A673 (cell line): ENCODE measurements around the gene DPM1. TPM values are rescaled to one million over a fixed set of nuclear protein-coding genes. Genes with fewer than 3 reads are reported as not detected.

ENCODE experiments used
- BruUV-seq: library from RNA; stranded (reverse); fragments of 400-500 nt; replicated peaks from 2 replicates; lab custom pipeline; 2021; lab: Mats Ljungman, UMichigan
- CTCF ChIA-PET: fragments of 300-600 bp; sonication (Branson Sonifier 250); formaldehyde crosslinking; loops from one replicate; lab custom pipeline; 2022; ENCODE audit warnings: antibody characterized with exemption; lab: Charles Lee
- POLR2A ChIA-PET: fragments of 300-600 bp; sonication (Branson Sonifier 250); formaldehyde crosslinking; loops from one replicate; lab custom pipeline; 2022; ENCODE audit warnings: antibody characterized with exemption; ENCODE audit not compliant: low non-redundant PET; lab: Charles Lee
- DNase-seq: peaks from one replicate; pipeline ENCODE4 v3.0.0-alpha.2; 2015; ENCODE audit warnings: low spot score
- H3K27ac ChIP-seq: fragments of 200-600 bp; sonication (generic); 2 replicates; pipeline ENCODE4 v1.5.1; 2016; ENCODE audit warnings: mixed run types, low read depth, mild to moderate bottlenecking, mixed read lengths, antibody characterized with exemption, low read length; ENCODE audit not compliant: poor library complexity, severe bottlenecking
- H3K27me3 ChIP-seq: fragments of 200-600 bp; sonication (generic); replicated peaks from 2 replicates; pipeline ENCODE4 v1.6.1; 2017; ENCODE audit warnings: mixed run types, low read depth, mild to moderate bottlenecking, mixed read lengths, antibody characterized with exemption, low read length; ENCODE audit not compliant: insufficient read depth, poor library complexity
- H3K36me3 ChIP-seq: fragments of 200-600 bp; sonication (generic); 2 replicates; pipeline ENCODE4 v1.6.1; 2016; ENCODE audit warnings: mixed run types, mild to moderate bottlenecking, mixed read lengths, antibody characterized with exemption, low read length; ENCODE audit not compliant: insufficient read depth, poor library complexity, severe bottlenecking
- H3K4me1 ChIP-seq: fragments of 200-600 bp; sonication (generic); 2 replicates; pipeline ENCODE4 v1.6.1; 2017; ENCODE audit warnings: mixed run types, mild to moderate bottlenecking, mixed read lengths, antibody characterized with exemption, low read length; ENCODE audit not compliant: insufficient read depth, poor library complexity, severe bottlenecking
- H3K4me3 ChIP-seq: fragments of 200-600 bp; sonication (generic); 2 replicates; pipeline ENCODE4 v1.5.1; 2016; ENCODE audit warnings: low read depth, mixed run types, mild to moderate bottlenecking, mixed read lengths, low read length; ENCODE audit not compliant: poor library complexity, severe bottlenecking
- H3K9me3 ChIP-seq: fragments of 200-600 bp; sonication (generic); 2 replicates; pipeline ENCODE4 v1.6.1; 2016; ENCODE audit warnings: mixed run types, low read depth, mild to moderate bottlenecking, mixed read lengths, antibody characterized with exemption, low read length; ENCODE audit not compliant: poor library complexity, severe bottlenecking
- CTCF ChIP-seq: fragments of 300-800, 200-600 bp; sonication (generic); conservative IDR thresholded peaks from 2 replicates; pipeline ENCODE4 v1.5.1; 2017; ENCODE audit warnings: low read depth, mild to moderate bottlenecking, antibody characterized with exemption, low read length, moderate library complexity, mixed read lengths
- EZH2 ChIP-seq: fragments of 200-600 bp; sonication (generic); IDR thresholded peaks from 2 replicates; pipeline ENCODE4 v1.6.1; 2017; ENCODE audit warnings: borderline replicate concordance, low read depth, mild to moderate bottlenecking, mixed read lengths, antibody characterized with exemption, low read length; ENCODE audit not compliant: poor library complexity, severe bottlenecking
- intact Hi-C: fragments of 100-400 bp; cut with micrococcal nuclease; formaldehyde crosslinking; loops from one replicate; pipeline ENCODE4 v1.10.0; 2022; ENCODE audit not compliant: unreplicated experiment
- total RNA-seq: library from RNA; stranded (reverse); gene quantifications from 2 replicates; pipeline ENCODE4 v1.2.3, GENCODE V29; 2021

Gene DPM1
- total RNA-seq, 1 experiment from 2014 or later, result 65.5 TPM

- H3K4me1 ChIP-seq, result no peaks in the 10 kb centered on the region
- no peak overlapping the region for H3K4me3 ChIP-seq
- TF ChIP-seq EZH2 (no peak), CTCF (no peak)
- CTCF ChIA-PET, result interaction anchor here (0.5 kb wide), 1 partner anchor 879 kb away, joined by 4 read pairs; no protein-coding TSS in a partner anchor
- H3K27ac ChIP-seq, result no peak overlapping the region
- no peaks in the 10 kb centered on the region for H3K9me3 ChIP-seq
- POLR2A ChIA-PET, result no interaction called here
- DNase-seq, result no peak
- H3K27me3 ChIP-seq, result no peaks in the 10 kb centered on the region
- H3K36me3 ChIP-seq, result no peaks in the 10 kb centered on the region
- intact Hi-C loops, result loop anchor here (10.0 kb wide), 1 partner anchor 611 kb away; no protein-coding TSS in a partner anchor
- BruUV-seq, result no TSS peak
These were observed 25.0 kb upstream of the DPM1 start for GRCh38 chr20:50983321-50983720.

GRCh38 chr20:50982363-50982762 is 24.0 kb upstream of the DPM1 start:
- DNase-seq, result no peak
- Histone ChIP-seq H3K4me1 (no peaks in the 10 kb centered on the region), H3K4me3 (no peak overlapping the region), H3K27ac (no peak overlapping the region), H3K9me3 (no peaks in the 10 kb centered on the region), H3K27me3 (no peaks in the 10 kb centered on the region), H3K36me3 (no peaks in the 10 kb centered on the region)
- CTCF ChIA-PET, result no interaction called here
- POLR2A ChIA-PET, result no interaction called here
- no TSS peak for BruUV-seq
- intact Hi-C loops, result loop anchor here (10.0 kb wide), 1 partner anchor 612 kb away; no protein-coding TSS in a partner anchor
- TF ChIP-seq EZH2, result no peak
- no peak for TF ChIP-seq CTCF

GRCh38 chr20:50981714-50982048 is 23.3 kb upstream of the DPM1 start:
- no peaks in the 10 kb centered on the region for H3K36me3 ChIP-seq
- no peak for TF ChIP-seq CTCF
- no TSS peak for BruUV-seq
- H3K4me1 ChIP-seq, result no peaks in the 10 kb centered on the region
- ChIA-PET CTCF (interaction anchor here (0.6 to 1.2 kb wide), 5 partner anchors 11 to 344 kb away, joined by 3 read pairs; partner anchors contain the start of gene BCAS4), POLR2A (no interaction called here)
- H3K27ac ChIP-seq, result no peak overlapping the region
- no peak for DNase-seq
- H3K27me3 ChIP-seq, result no peaks in the 10 kb centered on the region
- intact Hi-C loops, result loop anchor here (10.0 kb wide), 1 partner anchor 613 kb away; no protein-coding TSS in a partner anchor
- H3K9me3 ChIP-seq, result no peaks in the 10 kb centered on the region
- H3K4me3 ChIP-seq, result no peak overlapping the region
